Occipital lobe (tissue), 3 donors: Measurements from ENCODE around the gene LILRB5. TPM values are rescaled to one million over a fixed set of nuclear protein-coding genes. Genes with fewer than 3 reads are reported as not detected.
A peak's percentile ranks its signal among the peaks of the same experiment; 100 is the strongest.
"Not testable (repeated sequence)": the region's sequence is repeated elsewhere in the genome, so short reads cannot be mapped to it uniquely, and the experiment has no call there.

Experiments used
- DNase-seq: peaks from one replicate; lab custom pipeline; 2025; lab: John Stamatoyannopoulos, UW
- small RNA-seq: library from RNA; depleted of rRNA; stranded (forward); fragments of <200 nt; gene quantifications from one replicate; pipeline ENCODE3, GENCODE V24; 2014
- total RNA-seq: library from RNA; depleted of rRNA; stranded (reverse); fragments of >200 nt; gene quantifications from one replicate; pipeline ENCODE4 v1.2.3, GENCODE V29; 2014

The LILRB5 gene
- total RNA-seq, 1 donor from 2014 or later: 0.16 TPM

- DNase-seq: no peak
Measured at GRCh38 chr19:54216869-54217268, 40.2 kb downstream of the LILRB5 start.

GRCh38 chr19:54214734-54215133 is 42.3 kb downstream of the LILRB5 start:
- not testable (repeated sequence) for DNase-seq

DNA sequence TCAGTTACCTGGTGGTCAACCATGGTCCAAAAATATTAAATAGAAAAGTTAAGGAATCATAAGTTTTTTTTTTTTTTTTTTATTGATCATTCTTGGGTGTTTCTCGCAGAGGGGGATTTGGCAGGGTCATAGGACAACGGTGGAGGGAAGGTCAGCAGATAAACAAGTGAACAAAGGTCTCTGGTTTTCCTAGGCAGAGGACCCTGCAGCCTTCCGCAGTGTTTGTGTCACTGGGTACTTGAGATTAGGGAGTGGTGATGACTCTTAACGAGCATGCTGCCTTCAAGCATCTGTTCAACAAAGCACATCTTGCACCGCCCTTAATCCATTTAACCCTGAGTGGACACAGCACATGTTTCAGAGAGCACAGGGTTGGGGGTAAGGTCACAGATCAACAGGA is 42.9 kb downstream of the LILRB5 start:
- DNase-seq: not testable (repeated sequence)

GRCh38 chr19:54211235-54211634 is 45.8 kb downstream of the LILRB5 start:
- no peak for DNase-seq

DNA sequence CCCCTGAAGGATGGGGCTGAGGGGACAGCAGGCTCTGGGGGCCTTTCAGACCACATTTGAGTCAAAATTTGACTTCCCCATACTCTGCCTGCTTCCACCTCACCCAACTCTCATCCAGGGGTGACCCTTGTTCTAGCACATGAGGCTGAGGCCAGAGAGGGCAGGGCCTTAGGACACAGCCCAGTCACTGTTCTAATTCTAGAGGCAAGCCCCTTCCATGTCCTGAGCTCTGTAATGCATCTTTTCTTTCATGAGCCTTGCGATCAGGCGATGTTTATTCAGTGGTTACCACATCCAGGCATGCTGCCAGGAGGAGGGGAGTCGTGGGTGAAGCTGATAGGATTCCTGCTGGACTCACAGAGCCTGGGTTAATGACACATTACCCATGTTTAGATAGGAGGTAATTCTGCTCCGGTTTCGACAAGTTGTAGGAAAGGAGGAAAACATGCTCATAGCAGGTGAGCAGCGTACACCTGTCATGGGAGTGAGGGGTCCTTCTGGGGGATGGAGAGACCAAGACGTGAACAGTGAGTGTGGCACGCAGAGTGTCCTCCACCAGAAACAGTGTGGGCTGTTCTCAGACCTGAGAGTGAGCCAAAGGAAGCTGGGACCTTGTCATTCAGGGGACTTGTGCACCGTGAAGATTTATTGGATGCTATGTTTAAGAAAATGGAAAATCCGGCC is 47.1 kb downstream of the LILRB5 start:
- DNase-seq: peak; percentile 59

- DNase-seq: no peak
Measured at GRCh38 chr19:54209058-54209810, 47.8 kb downstream of the LILRB5 start.

GRCh38 chr19:54208784-54209057 is 48.4 kb downstream of the LILRB5 start:
- DNase-seq: no peak

- peak; percentile 12 for DNase-seq
Measured at GRCh38 chr19:54207983-54208783, 48.9 kb downstream of the LILRB5 start.

DNA sequence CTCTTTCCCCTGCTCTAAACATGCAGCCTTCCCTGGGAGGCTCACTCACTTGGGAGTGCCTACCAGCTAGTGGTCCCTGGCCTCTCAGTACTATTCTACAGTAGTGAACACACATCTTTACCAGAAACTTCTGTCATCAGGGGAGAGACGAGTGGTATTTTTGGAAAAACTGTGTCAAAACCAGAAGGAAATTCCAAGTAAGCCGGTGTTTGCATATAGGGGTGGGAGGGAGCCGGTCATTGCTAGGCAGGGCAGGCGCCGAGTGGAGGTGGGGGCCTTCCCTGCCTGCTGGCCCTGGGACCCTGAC is 49.4 kb downstream of the LILRB5 start:
- DNase-seq: no peak

GRCh38 chr19:54207193-54207592 is 49.9 kb downstream of the LILRB5 start:
- DNase-seq: not testable (repeated sequence)

DNA sequence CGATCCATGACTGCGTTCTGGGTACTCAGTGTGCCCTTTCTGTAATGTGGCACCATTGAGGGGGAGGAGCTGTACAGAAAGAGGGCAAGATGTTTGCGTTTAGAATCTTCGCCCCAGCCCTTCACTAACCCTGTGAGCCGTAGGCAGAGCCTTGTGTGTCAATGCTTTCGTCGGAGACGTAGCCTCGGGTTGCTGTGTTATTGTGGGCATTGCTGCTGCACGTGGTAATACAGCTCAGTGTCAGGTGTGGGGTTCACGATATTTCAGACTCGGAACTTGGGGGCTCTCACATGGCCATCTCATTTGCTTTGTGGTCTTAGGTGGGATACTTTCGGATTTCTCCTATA is 50.3 kb downstream of the LILRB5 start:
- no peak for DNase-seq

DNA sequence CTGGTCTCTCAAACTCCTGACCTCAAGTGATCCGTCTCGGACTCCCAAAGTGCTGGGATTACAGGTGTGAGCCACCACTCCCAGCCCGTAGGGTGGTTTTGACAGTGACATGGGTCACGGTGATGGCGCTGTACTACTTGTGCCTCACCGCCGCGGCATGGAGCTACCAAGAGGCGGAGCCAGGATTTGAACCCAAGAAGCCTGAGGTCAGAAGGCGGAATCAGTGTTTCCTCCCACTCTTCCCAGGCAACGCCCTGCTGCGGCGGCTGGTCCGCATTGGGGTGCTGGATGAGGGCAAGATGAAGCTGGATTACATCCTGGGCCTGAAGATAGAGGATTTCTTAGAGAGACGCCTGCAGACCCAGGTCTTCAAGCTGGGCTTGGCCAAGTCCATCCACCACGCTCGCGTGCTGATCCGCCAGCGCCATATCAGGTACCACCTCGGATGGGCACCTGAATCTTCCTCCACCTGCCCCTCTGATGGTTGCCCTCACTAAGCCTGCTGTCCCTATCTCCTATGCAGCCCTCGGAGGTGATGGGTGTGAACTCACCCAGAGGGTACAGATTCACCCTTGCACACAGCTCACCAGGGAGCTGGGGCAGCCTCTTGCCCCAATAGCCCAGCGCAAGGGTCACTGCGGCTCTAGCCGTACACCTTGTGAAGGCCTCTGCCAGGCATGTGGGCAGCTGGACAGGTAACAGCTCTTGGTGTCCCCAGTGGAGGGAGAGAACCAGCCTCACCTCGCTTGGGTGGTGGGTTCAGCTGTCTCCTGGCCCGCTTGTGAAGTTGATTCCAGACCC is 50.8 kb downstream of the LILRB5 start:
- no peak for DNase-seq

GRCh38 chr19:54204767-54205468 is 52.2 kb downstream of the LILRB5 start:
- no peak for DNase-seq

- no peak for DNase-seq
Measured at GRCh38 chr19:54203151-54203611, 53.9 kb downstream of the LILRB5 start.

DNA sequence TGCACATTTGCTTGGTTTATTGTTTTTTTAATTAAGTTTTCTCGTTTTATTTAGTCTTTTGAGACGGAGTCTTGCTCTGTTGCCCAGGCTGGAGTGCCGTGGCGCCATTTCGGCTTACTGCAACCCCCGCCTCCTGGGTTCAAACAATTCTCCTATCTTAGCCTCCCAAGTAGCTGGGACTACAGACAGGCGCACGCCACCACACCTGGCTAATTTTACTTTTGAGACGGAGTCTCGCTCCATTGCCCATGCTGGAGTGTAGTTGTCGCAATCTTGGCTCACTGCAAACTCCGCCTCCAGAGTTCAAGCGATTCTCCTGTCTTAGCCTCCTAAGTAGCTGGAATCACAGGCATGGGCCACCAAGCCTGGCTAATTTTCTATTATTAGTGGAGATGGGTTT is 55.1 kb downstream of the LILRB5 start:
- no peak for DNase-seq

DNA sequence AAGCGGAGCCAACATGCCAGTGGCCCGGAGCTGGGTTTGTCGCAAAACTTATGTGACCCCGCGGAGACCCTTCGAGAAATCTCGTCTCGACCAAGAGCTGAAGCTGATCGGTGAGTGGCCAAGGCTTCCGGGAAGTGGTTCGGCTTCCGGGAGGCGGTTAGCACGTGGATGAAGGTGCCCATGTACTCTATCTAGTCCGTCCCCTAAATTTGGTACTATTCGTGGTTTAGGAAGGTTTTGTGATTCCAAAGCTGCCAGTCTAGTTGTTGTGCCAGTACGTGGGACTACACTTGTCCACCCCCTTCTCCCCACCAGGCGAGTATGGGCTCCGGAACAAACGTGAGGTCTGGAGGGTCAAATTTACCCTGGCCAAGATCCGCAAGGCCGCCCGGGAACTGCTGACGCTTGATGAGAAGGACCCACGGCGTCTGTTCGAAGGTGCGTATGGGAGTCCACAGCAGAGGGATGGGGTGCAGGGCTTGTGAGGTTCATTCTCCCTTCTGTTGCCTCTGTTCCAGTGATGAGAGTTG is 55.8 kb downstream of the LILRB5 start:
- no peak for DNase-seq

Small RNAs within 50 kb of the gene (small RNA-seq; reads per million reads assigned to genes)
- gene AC245884.12: not detected
- not detected for gene MIR4752
- not detected for gene RNU6-1307P

Other genes with a start within 250 kb of the LILRB5 start
- gene VSTM1, start 193.4 kb downstream of the LILRB5 start, total RNA-seq: not detected
- gene TARM1, start 175.9 kb downstream of the LILRB5 start, total RNA-seq: not detected
- gene OSCAR, start 156.5 kb downstream of the LILRB5 start, total RNA-seq: 0.47 TPM
- 10.8 TPM for gene NDUFA3, start 154.4 kb downstream of the LILRB5 start, total RNA-seq
- gene TFPT, start 141.6 kb downstream of the LILRB5 start, total RNA-seq: 5.8 TPM
- 24.0 TPM for gene PRPF31, start 141.5 kb downstream of the LILRB5 start, total RNA-seq
- 4.4 TPM for gene CNOT3, start 119.5 kb downstream of the LILRB5 start, total RNA-seq
- 4.2 TPM for gene LENG1, start 97.6 kb downstream of the LILRB5 start, total RNA-seq
- not detected for gene TMC4, start 84.1 kb downstream of the LILRB5 start, total RNA-seq
- gene MBOAT7, start 67.7 kb downstream of the LILRB5 start, total RNA-seq: 19.2 TPM
- gene TSEN34, start 66.0 kb downstream of the LILRB5 start, total RNA-seq: 34.2 TPM
- 1,641 TPM for gene RPS9, start 56.4 kb downstream of the LILRB5 start, total RNA-seq
- gene LILRB3, start 34.3 kb downstream of the LILRB5 start, total RNA-seq: not detected
- not detected for gene LILRA6, start 14.5 kb downstream of the LILRB5 start, total RNA-seq
- gene LILRB2, start 23.8 kb upstream of the LILRB5 start, total RNA-seq: not detected
- gene LILRA5, start 55.9 kb upstream of the LILRB5 start, total RNA-seq: 0.78 TPM
- gene LILRA4, start 81.9 kb upstream of the LILRB5 start, total RNA-seq: 0.16 TPM
- 1.1 TPM for gene LAIR1, start 107.7 kb upstream of the LILRB5 start, total RNA-seq
- 74.7 TPM for gene TTYH1, start 158.2 kb upstream of the LILRB5 start, total RNA-seq
- 14.5 TPM for gene LENG8, start 191.9 kb upstream of the LILRB5 start, total RNA-seq
- 5.9 TPM for gene LENG9, start 206.5 kb upstream of the LILRB5 start, total RNA-seq
- 1.2 TPM for gene CDC42EP5, start 216.0 kb upstream of the LILRB5 start, total RNA-seq
- gene LAIR2, start 245.6 kb upstream of the LILRB5 start, total RNA-seq: not detected